ENCODE results near the gene ZCCHC12. TPM values are rescaled to one million over a fixed set of nuclear protein-coding genes. Genes with fewer than 3 reads are reported as not detected.

The ZCCHC12 gene
- total RNA-seq, 1 experiment from 2014 or later, result 1.2 TPM

DNA sequence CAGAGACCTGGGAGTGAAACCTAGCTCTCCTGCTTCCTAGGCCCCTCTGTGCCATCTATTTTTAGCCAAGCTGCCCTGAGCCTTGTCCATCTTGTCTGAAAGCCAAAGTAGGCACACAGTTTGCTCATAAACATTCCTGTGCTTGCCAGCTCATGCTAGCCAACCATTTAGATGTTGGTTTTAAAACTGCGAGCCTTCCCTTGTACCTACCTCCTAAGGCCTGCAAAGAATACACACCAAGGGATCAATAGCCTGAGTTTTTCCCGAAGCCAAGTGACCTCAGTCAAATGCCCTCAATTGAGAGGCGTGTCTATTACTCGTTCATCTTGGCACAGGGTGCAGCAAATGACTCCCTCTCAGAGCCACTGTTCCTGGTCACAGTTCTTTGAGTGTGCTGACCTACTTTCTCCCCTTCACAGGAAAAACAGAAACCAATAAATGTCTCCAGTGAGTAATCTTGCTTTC lies 48.5 kb downstream of the ZCCHC12 start:
- Histone ChIP-seq H3K27me3 (replicated peaks; ENCODE audit: insufficient read depth, low read depth, low read length, poor library complexity) (no peaks in the 10 kb centered on the region), H3K27ac (ENCODE audit: low read depth, low read length, poor library complexity, severe bottlenecking) (no peak overlapping the region), H3K9me3 (ENCODE audit: low read depth, low read length, poor library complexity, severe bottlenecking) (no peaks in the 10 kb centered on the region), H3K36me3 (ENCODE audit: insufficient read depth, low read length, poor library complexity, severe bottlenecking) (no peaks in the 10 kb centered on the region), H3K4me1 (ENCODE audit: insufficient read depth, low read length, poor library complexity, severe bottlenecking) (no peaks in the 10 kb centered on the region), H3K4me3 (ENCODE audit: low read depth, low read length, poor library complexity, severe bottlenecking) (no peak overlapping the region)
- ChIA-PET POLR2A (ENCODE audit: low non-redundant PET) (no interaction called here), CTCF (no interaction called here)
- no peak for DNase-seq (ENCODE audit: low spot score)
- intact Hi-C loops (cut with micrococcal nuclease; ENCODE audit: unreplicated experiment), result no loop called here
- no TSS peak for BruUV-seq (replicated peaks)
- TF ChIP-seq, protein P1, sequence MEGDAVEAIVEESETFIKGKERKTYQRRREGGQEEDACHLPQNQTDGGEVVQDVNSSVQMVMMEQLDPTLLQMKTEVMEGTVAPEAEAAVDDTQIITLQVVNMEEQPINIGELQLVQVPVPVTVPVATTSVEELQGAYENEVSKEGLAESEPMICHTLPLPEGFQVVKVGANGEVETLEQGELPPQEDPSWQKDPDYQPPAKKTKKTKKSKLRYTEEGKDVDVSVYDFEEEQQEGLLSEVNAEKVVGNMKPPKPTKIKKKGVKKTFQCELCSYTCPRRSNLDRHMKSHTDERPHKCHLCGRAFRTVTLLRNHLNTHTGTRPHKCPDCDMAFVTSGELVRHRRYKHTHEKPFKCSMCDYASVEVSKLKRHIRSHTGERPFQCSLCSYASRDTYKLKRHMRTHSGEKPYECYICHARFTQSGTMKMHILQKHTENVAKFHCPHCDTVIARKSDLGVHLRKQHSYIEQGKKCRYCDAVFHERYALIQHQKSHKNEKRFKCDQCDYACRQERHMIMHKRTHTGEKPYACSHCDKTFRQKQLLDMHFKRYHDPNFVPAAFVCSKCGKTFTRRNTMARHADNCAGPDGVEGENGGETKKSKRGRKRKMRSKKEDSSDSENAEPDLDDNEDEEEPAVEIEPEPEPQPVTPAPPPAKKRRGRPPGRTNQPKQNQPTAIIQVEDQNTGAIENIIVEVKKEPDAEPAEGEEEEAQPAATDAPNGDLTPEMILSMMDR (conservative IDR thresholded peaks at IDR 0.05; ENCODE audit: low read depth, low read length), result no peak
- TF ChIP-seq EZH2 (IDR thresholded peaks at IDR 0.05; ENCODE audit: borderline replicate concordance, low read depth, low read length, poor library complexity, severe bottlenecking), result no peak

Other genes starting within 250 kb of the ZCCHC12 start
- 7.2 and 8.0 TPM in 2 replicates for gene IL13RA1, start 96.2 kb upstream of the ZCCHC12 start, total RNA-seq (2021)
- gene LONRF3, start 150.8 kb downstream of the ZCCHC12 start, total RNA-seq (2021), result 0.11 TPM in 1 of 2 replicates, not detected in the other
- not detected in 2 replicates for gene CT47C1, start 249.2 kb downstream of the ZCCHC12 start, total RNA-seq (2021)

Measured in A673 (cell line).